SK-N-SH (cell line): Measurements from ENCODE around the gene SMAD7. TPM values are rescaled to one million over a fixed set of nuclear protein-coding genes. Genes with fewer than 3 reads are reported as not detected.

Experiments
- CTCF ChIA-PET: fragments of 300-600, 350-600 bp; formaldehyde crosslinking; extraction: SDS; loops from one replicate; lab custom pipeline; 2021; lab: Yijun Ruan, JAX
- POLR2A ChIA-PET: fragments of 350-600 bp; sonication (Branson Sonifier 250); formaldehyde crosslinking; extraction: SDS; loops from one replicate; lab custom pipeline; 2020; ENCODE audit warnings: antibody characterized with exemption, inconsistent platforms; lab: Yijun Ruan, JAX
- DNase-seq: peaks from one replicate; pipeline ENCODE4 v3.0.0; 2012
- H2AFZ ChIP-seq: fragments of 200-600 bp; sonication (generic); 2 replicates; pipeline ENCODE4 v1.8.1; 2016; ENCODE audit warnings: antibody characterized with exemption, mild to moderate bottlenecking, low read depth
- H3F3A ChIP-seq: fragments of 200-600 bp; sonication (generic); replicated peaks from 2 replicates; pipeline ENCODE3; 2016; ENCODE audit warnings: antibody characterized with exemption, mild to moderate bottlenecking; ENCODE audit not compliant: insufficient read depth
- H3K27ac ChIP-seq, 2 experiments: fragments of 200-500 bp in 1 of 2; fragments of 200-600 bp in 1 of 2; sonication (Bioruptor generic) in 1 of 2; sonication (generic), shearing (Covaris generic) in 1 of 2; 2 replicates each; pipeline versions ENCODE4 v1.5.1 to v1.6.1; 2014 to 2016; ENCODE audit warnings: low read depth in 2 of 2, inconsistent platforms in 1 of 2, low read length in 1 of 2, mild to moderate bottlenecking in 1 of 2, mixed read lengths in 1 of 2
- H3K27me3 ChIP-seq: fragments of 200-600 bp; sonication (generic), shearing (Covaris generic); 2 replicates; pipeline ENCODE4 v1.6.1; 2016; ENCODE audit warnings: mixed run types; ENCODE audit not compliant: insufficient read depth
- H3K36me3 ChIP-seq, 2 experiments: fragments of 200-500 bp in 1 of 2; fragments of 200-600 bp in 1 of 2; sonication (Bioruptor generic) in 1 of 2; sonication (generic) in 1 of 2; replicated peaks in 1 of 2; 2 replicates each; pipeline versions ENCODE3 to v1.5.1; 2014 to 2016; ENCODE audit warnings: low read length in 1 of 2, mild to moderate bottlenecking in 1 of 2; ENCODE audit not compliant: insufficient read depth in 2 of 2, control insufficient read depth in 1 of 2
- H3K4me1 ChIP-seq, 2 experiments: fragments of 200-500 bp in 1 of 2; fragments of 200-600 bp in 1 of 2; sonication (Bioruptor generic) in 1 of 2; sonication (generic), shearing (Covaris generic) in 1 of 2; 2 replicates each; pipeline versions ENCODE4 v1.5.1 to v1.6.1; 2014 to 2016; ENCODE audit warnings: low read depth in 1 of 2, low read length in 1 of 2, mixed run types in 1 of 2; ENCODE audit not compliant: insufficient read depth in 2 of 2, control insufficient read depth in 1 of 2
- H3K4me2 ChIP-seq: fragments of 200-600 bp; sonication (generic), shearing (Covaris generic); 2 replicates; pipeline ENCODE4 v1.6.1; 2017; ENCODE audit warnings: mixed run types
- H3K4me3 ChIP-seq, 2 experiments: fragments of 200-500 bp in 1 of 2; fragments of 200-600 bp in 1 of 2; sonication (Bioruptor generic) in 1 of 2; sonication (generic), shearing (Covaris generic) in 1 of 2; 2 replicates each; pipeline versions ENCODE4 v1.5.1 to v1.8.1; 2014 to 2016; ENCODE audit warnings: low read depth in 2 of 2, inconsistent platforms in 1 of 2, low read length in 1 of 2, mild to moderate bottlenecking in 1 of 2, mixed read lengths in 1 of 2, moderate library complexity in 1 of 2
- H3K79me2 ChIP-seq: fragments of 200-600 bp; sonication (generic); 2 replicates; pipeline ENCODE4 v1.8.1; 2017; ENCODE audit warnings: mild to moderate bottlenecking; ENCODE audit not compliant: insufficient read depth
- H3K9ac ChIP-seq: fragments of 200-600 bp; sonication (generic); 2 replicates; pipeline ENCODE4 v1.6.1; 2017; ENCODE audit warnings: mixed run types
- H3K9me2 ChIP-seq: fragments of 200-600 bp; sonication (generic); 2 replicates; pipeline ENCODE4 v1.6.1; 2017; ENCODE audit warnings: mixed run types
- H3K9me3 ChIP-seq: fragments of 200-600 bp; sonication (generic); 2 replicates; pipeline ENCODE4 v1.6.1; 2017; ENCODE audit warnings: mixed run types, mild to moderate bottlenecking, moderate library complexity
- H4K20me1 ChIP-seq: fragments of 200-600 bp; sonication (generic); 2 replicates; pipeline ENCODE4 v1.6.1; 2017; ENCODE audit warnings: mild to moderate bottlenecking, mixed run types; ENCODE audit not compliant: insufficient read depth
- EP300 ChIP-seq, 2 experiments: IDR thresholded peaks; 2 replicates each; pipeline versions ENCODE4 v1.4.0 to v1.6.1; 2012; ENCODE audit warnings: borderline replicate concordance in 1 of 2, low read depth in 1 of 2, low read length in 1 of 2
- FOSL2 ChIP-seq: IDR thresholded peaks from 2 replicates; pipeline ENCODE4 v1.4.0; 2012; ENCODE audit warnings: low read depth, mild to moderate bottlenecking, moderate library complexity, borderline replicate concordance
- FOXJ3 ChIP-seq: sonication (generic); formaldehyde crosslinking; IDR thresholded peaks from 2 replicates; pipeline ENCODE4 v1.5.1; 2020; ENCODE audit warnings: mild to moderate bottlenecking, missing genetic modification reagents
- FOXM1 ChIP-seq: IDR thresholded peaks from 2 replicates; pipeline ENCODE4 v1.4.0; 2012; ENCODE audit warnings: low read depth, mild to moderate bottlenecking
- MXI1 ChIP-seq: IDR thresholded peaks from 2 replicates; pipeline ENCODE4 v1.6.1; 2012; ENCODE audit warnings: mild to moderate bottlenecking, low read depth, low read length, improper control_type of control experiment
- NRF1 ChIP-seq: IDR thresholded peaks from 2 replicates; pipeline ENCODE4 v1.6.1; 2012; ENCODE audit warnings: low read depth, mild to moderate bottlenecking, low read length
- POLR2AphosphoS5 ChIP-seq: IDR thresholded peaks from 2 replicates; pipeline ENCODE4 v1.6.1; 2012; ENCODE audit warnings: low read depth, low read length
- RAD21 ChIP-seq: IDR thresholded peaks from 2 replicates; pipeline ENCODE4 v1.6.1; 2012; ENCODE audit warnings: mild to moderate bottlenecking, low read length
- SIN3A ChIP-seq: IDR thresholded peaks from 2 replicates; pipeline ENCODE4 v1.6.1; 2012; ENCODE audit warnings: low read depth, mild to moderate bottlenecking, low read length, moderate library complexity, borderline replicate concordance
- TCF12 ChIP-seq: IDR thresholded peaks from 2 replicates; pipeline ENCODE4 v1.4.0; 2012
- TEAD4 ChIP-seq: IDR thresholded peaks from 2 replicates; pipeline ENCODE4 v1.4.0; 2012; ENCODE audit warnings: mild to moderate bottlenecking, borderline replicate concordance; ENCODE audit not compliant: insufficient read depth
- WGBS: methylation state at CpG from one replicate; pipeline ENCODE4 v1.1.6; 2017; ENCODE audit warnings: low lambda C conversion rate; 5-methylcytosine and 5-hydroxymethylcytosine counted together
- polyA plus RNA-seq, 3 experiments: library from polyadenylated mRNA; depleted of rRNA; stranded (reverse); fragments of >200 nt; gene quantifications; 2 replicates each; pipeline ENCODE4 v1.2.3, GENCODE V29; 2012
- TF ChIP-seq, protein P1 (sequence below): IDR thresholded peaks from 2 replicates; pipeline ENCODE4 v1.6.1; 2012; ENCODE audit warnings: mild to moderate bottlenecking, low read depth, low read length, moderate library complexity
- TF ChIP-seq, protein P2 (sequence below): fragments of 150-350 bp; IDR thresholded peaks from 2 replicates; pipeline ENCODE4 v1.6.1; 2017; ENCODE audit warnings: antibody characterized with exemption, low read length, low read depth, borderline replicate concordance
- TF ChIP-seq, protein P3 (sequence below): IDR thresholded peaks from 2 replicates; pipeline ENCODE4 v1.4.0; 2012; ENCODE audit warnings: low read depth, borderline replicate concordance
- TF ChIP-seq, protein P4 (sequence below): fragments of 150-350 bp; IDR thresholded peaks from 2 replicates; pipeline ENCODE4 v1.6.1; 2016; ENCODE audit warnings: mild to moderate bottlenecking, low read depth, low read length
- TF ChIP-seq, protein P5 (sequence below): IDR thresholded peaks from 2 replicates; pipeline ENCODE4 v1.4.0; 2012; ENCODE audit warnings: low read depth

Gene SMAD7
- polyA plus RNA-seq, 1 of the 3 experiments (the other 2 are of a cell fraction) = 20.0 TPM

DNA sequence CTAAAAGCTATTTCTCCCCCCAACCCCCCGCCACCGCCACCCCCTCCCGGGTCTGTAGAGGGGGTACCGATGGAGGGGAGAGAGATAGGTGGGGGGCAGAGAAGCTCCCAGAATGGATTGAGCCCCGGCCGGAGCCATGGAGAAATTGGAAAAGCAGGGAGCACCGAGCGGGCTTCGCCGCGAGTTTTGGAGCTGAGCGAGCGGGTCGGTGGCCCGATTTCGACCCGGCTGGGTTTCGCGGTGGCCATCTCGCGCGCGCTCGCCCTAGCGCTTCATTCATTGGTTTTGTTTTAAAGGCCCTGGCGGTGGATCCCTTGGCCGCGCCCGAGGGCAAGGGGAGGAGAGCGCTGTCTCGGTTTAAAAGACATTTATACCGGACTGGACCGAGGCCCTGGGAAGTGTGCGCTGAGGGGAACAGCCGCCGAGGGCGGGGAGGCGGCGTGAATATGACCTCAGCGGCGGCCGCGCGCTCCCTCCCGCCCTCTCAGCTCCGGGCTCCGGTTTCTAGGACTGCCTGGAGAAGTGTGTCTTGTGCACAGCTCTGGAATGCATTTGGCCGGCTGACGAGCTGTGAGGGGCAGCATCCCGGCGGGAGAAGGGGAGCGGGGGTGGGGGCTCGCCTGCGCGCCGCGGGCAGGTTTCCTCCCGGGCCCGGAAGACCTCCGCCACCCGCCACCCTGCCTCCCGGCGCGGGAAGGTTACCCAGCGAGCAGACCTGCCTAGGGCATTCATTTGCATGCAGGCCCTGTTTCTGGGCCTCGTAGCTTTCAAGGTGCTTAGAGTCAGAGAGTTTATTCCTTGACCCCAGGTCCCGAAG lies 1.7 kb upstream of the SMAD7 start (continued):
- TF ChIP-seq, protein P1, sequence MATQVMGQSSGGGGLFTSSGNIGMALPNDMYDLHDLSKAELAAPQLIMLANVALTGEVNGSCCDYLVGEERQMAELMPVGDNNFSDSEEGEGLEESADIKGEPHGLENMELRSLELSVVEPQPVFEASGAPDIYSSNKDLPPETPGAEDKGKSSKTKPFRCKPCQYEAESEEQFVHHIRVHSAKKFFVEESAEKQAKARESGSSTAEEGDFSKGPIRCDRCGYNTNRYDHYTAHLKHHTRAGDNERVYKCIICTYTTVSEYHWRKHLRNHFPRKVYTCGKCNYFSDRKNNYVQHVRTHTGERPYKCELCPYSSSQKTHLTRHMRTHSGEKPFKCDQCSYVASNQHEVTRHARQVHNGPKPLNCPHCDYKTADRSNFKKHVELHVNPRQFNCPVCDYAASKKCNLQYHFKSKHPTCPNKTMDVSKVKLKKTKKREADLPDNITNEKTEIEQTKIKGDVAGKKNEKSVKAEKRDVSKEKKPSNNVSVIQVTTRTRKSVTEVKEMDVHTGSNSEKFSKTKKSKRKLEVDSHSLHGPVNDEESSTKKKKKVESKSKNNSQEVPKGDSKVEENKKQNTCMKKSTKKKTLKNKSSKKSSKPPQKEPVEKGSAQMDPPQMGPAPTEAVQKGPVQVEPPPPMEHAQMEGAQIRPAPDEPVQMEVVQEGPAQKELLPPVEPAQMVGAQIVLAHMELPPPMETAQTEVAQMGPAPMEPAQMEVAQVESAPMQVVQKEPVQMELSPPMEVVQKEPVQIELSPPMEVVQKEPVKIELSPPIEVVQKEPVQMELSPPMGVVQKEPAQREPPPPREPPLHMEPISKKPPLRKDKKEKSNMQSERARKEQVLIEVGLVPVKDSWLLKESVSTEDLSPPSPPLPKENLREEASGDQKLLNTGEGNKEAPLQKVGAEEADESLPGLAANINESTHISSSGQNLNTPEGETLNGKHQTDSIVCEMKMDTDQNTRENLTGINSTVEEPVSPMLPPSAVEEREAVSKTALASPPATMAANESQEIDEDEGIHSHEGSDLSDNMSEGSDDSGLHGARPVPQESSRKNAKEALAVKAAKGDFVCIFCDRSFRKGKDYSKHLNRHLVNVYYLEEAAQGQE = no peak
- TF ChIP-seq FOSL2 (peak; percentile 26; the same call in 1 of the 2 replicates), SIN3A (0 out of 2 replicates have a peak, but pooled peaks have one; percentile 29), TEAD4 (peak; percentile 82), POLR2AphosphoS5 (peak; percentile 77; the same call in 1 of the 2 replicates), TCF12 (peak; percentile 62), MXI1 (peak; percentile 55), FOXM1 (peak; percentile 16; the same call in 1 of the 2 replicates)
- TF ChIP-seq, protein P2, sequence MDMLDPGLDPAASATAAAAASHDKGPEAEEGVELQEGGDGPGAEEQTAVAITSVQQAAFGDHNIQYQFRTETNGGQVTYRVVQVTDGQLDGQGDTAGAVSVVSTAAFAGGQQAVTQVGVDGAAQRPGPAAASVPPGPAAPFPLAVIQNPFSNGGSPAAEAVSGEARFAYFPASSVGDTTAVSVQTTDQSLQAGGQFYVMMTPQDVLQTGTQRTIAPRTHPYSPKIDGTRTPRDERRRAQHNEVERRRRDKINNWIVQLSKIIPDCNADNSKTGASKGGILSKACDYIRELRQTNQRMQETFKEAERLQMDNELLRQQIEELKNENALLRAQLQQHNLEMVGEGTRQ = no peak
- TF ChIP-seq, protein P3, sequence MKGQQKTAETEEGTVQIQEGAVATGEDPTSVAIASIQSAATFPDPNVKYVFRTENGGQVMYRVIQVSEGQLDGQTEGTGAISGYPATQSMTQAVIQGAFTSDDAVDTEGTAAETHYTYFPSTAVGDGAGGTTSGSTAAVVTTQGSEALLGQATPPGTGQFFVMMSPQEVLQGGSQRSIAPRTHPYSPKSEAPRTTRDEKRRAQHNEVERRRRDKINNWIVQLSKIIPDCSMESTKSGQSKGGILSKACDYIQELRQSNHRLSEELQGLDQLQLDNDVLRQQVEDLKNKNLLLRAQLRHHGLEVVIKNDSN = no peak

DNA sequence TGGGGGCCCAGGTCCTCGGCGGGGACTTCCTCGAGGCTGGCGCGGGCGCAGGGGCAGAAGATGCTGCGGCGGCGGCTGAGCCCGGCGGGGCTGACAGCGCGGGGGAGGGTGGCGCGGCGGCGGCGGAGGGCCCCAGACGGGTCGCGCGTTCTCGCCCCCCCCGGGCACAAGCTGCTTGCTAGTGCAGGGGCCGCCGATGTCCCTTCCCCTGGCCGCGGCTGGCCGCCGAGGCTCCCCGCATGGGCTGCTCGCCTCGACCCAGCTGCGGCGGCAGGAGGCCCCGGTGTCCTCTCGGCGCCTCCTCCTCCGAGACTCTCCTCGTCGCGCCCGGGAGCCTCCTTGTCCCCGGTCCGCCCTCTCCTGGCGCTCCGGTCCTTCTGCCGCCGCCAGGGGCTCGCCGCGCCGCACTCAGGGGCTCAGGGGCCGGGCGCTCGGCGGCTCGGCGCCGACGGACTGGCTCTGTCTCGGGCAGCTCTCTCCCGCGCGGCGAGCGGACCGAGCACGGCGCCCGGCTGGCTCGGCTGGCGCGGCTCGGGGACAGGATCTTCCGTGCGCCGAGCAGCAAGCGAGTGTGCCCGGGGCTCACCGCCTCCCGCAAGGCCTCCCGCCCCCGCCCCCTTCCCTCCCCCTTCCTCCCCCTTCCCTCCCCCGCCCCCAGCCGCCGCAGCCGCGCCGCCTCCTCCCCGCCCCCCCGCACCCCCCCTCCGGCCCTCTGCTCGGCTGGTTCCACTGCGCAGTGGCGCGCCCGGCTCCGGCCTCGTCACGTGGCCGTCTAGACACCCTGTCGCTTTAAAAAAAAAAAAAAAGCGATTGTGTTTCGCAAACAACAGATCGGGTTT lies 902 bp upstream of the SMAD7 start:
- Histone ChIP-seq H3K36me3 (peaks cover 10 to 33% of the 10 kb centered on the region in 2 experiments), H4K20me1 (peaks cover 44% of the 10 kb centered on the region), H3K9me3 (no peaks in the 10 kb centered on the region), H3K9me2 (no peaks in the 10 kb centered on the region), H3K79me2 (peaks cover 69% of the 10 kb centered on the region), H3K27ac (peak overlapping the region; percentile 100), H3F3A (peaks cover 66% of the 10 kb centered on the region), H2AFZ (no peak overlapping the region), H3K4me2 (peak overlapping the region; percentile 99), H3K9ac (peak overlapping the region; percentile 99), H3K27me3 (no peaks in the 10 kb centered on the region), H3K4me3 (peak overlapping the region; percentile 92 to 98), H3K4me1 (peaks cover 17 to 20% of the 10 kb centered on the region in 2 experiments)
- CTCF ChIA-PET = interaction anchor here (0.6 to 2.6 kb wide), 19 partner anchors 10 to 476 kb away, joined by 3 to 11 read pairs (median 4); no protein-coding TSS in a partner anchor
- peak; percentile 92 for DNase-seq
- POLR2A ChIA-PET = interaction anchor here (0.6 to 2.0 kb wide), 14 partner anchors 11 to 919 kb away, joined by 3 to 11 read pairs (median 5); no protein-coding TSS in a partner anchor
- under 1% methylated on average over 26 of the region's 106 CpGs for WGBS
- TF ChIP-seq, protein P4, sequence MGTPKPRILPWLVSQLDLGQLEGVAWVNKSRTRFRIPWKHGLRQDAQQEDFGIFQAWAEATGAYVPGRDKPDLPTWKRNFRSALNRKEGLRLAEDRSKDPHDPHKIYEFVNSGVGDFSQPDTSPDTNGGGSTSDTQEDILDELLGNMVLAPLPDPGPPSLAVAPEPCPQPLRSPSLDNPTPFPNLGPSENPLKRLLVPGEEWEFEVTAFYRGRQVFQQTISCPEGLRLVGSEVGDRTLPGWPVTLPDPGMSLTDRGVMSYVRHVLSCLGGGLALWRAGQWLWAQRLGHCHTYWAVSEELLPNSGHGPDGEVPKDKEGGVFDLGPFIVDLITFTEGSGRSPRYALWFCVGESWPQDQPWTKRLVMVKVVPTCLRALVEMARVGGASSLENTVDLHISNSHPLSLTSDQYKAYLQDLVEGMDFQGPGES = no peak
- TF ChIP-seq FOXJ3 (CRISPR knock-in tag) (no peak), RAD21 (0 out of 2 replicates have a peak, but pooled peaks have one; percentile 6), NRF1 (peak; percentile 64), EP300 (IDR thresholded peaks at IDR 0.05; ENCODE audit: borderline replicate concordance in 1 of 2, low read depth in 1 of 2, low read length in 1 of 2) (peak in 1 of 2 experiments; percentile 51; a peak in 1 of 4 replicates)
- TF ChIP-seq, protein P1 = no peak
- TF ChIP-seq, protein P5, sequence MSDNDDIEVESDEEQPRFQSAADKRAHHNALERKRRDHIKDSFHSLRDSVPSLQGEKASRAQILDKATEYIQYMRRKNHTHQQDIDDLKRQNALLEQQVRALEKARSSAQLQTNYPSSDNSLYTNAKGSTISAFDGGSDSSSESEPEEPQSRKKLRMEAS = peak; percentile 67
